ENCODE measurements around the gene FBXL14.

Gene FBXL14

GRCh38 chr12:1533602-1534304 is 60.6 kb downstream of the FBXL14 start:
- DNase-seq (ENCODE audit: low spot score), result no peak

- no peak for DNase-seq (ENCODE audit: low spot score)
Measured at GRCh38 chr12:1533205-1533601, 61.2 kb downstream of the FBXL14 start.

GRCh38 chr12:1532375-1533165 is 61.8 kb downstream of the FBXL14 start:
- no peak for DNase-seq (ENCODE audit: low spot score)

- no peak for DNase-seq (ENCODE audit: low spot score)
Measured at GRCh38 chr12:1531654-1532374, 62.6 kb downstream of the FBXL14 start.

GRCh38 chr12:1531153-1531653 is 63.2 kb downstream of the FBXL14 start:
- no peak for DNase-seq (ENCODE audit: low spot score)

GRCh38 chr12:1530592-1531152 is 63.7 kb downstream of the FBXL14 start:
- DNase-seq (ENCODE audit: low spot score), result no peak

GRCh38 chr12:1529862-1530591 is 64.4 kb downstream of the FBXL14 start:
- no peak for DNase-seq (ENCODE audit: low spot score)

GRCh38 chr12:1529228-1529861 is 65.0 kb downstream of the FBXL14 start:
- DNase-seq (ENCODE audit: low spot score), result no peak

- DNase-seq (ENCODE audit: low spot score), result no peak
Measured at GRCh38 chr12:1528791-1529190, 65.6 kb downstream of the FBXL14 start.

- no peak for DNase-seq (ENCODE audit: low spot score)
Measured at GRCh38 chr12:1527789-1528188, 66.6 kb downstream of the FBXL14 start.

- DNase-seq (ENCODE audit: low spot score), result no peak
Measured at GRCh38 chr12:1525858-1526257, 68.5 kb downstream of the FBXL14 start.

- no peak for DNase-seq (ENCODE audit: low spot score)
Measured at GRCh38 chr12:1523558-1524050, 70.8 kb downstream of the FBXL14 start.

GRCh38 chr12:1523046-1523445 is 71.3 kb downstream of the FBXL14 start:
- DNase-seq (ENCODE audit: low spot score), result no peak

- DNase-seq (ENCODE audit: low spot score), result no peak
Measured at GRCh38 chr12:1519642-1520041, 74.7 kb downstream of the FBXL14 start.

- no peak for DNase-seq (ENCODE audit: low spot score)
Measured at GRCh38 chr12:1518591-1519516, 75.5 kb downstream of the FBXL14 start.

GRCh38 chr12:1517734-1518525 is 76.5 kb downstream of the FBXL14 start:
- DNase-seq (ENCODE audit: low spot score), result no peak

- no peak for DNase-seq (ENCODE audit: low spot score)
Measured at GRCh38 chr12:1517007-1517406, 77.4 kb downstream of the FBXL14 start.
